Common myeloid progenitor, CD34-positive (primary cell): ENCODE measurements around the gene CCDC184.
A peak's percentile ranks its signal among the peaks of the same experiment; 100 is the strongest.

Experiments
- CTCF ChIA-PET: fragments of 350-600 bp; sonication (Branson Sonifier 250); formaldehyde crosslinking; loops from one replicate; lab custom pipeline; 2021; ENCODE audit warnings: antibody characterized with exemption; lab: Charles Lee
- POLR2A ChIA-PET: fragments of 350-600 bp; sonication (Branson Sonifier 250); formaldehyde crosslinking; loops from one replicate; lab custom pipeline; 2021; ENCODE audit warnings: antibody characterized with exemption; lab: Charles Lee
- DNase-seq, 3 donors: peaks; one replicate each; pipeline versions ENCODE4 v3.0.0 to v3.0.0-alpha.2; 2013
- H3K27ac ChIP-seq, 2 experiments: 1 replicate in 1 of 2; 2 replicates in 1 of 2; pipeline ENCODE4 v1.7.0; 2013; ENCODE audit warnings: inconsistent platforms in 2 of 2, low read length in 2 of 2, mild to moderate bottlenecking in 2 of 2, low read depth in 1 of 2, moderate library complexity in 1 of 2; ENCODE audit not compliant: severe bottlenecking in 2 of 2, insufficient read depth in 1 of 2, poor library complexity in 1 of 2
- H3K27me3 ChIP-seq, 5 experiments: replicated peaks in 2 of 5; 1 replicate in 3 of 5; 2 replicates in 2 of 5; pipeline versions ENCODE4 v1.6.1 to v1.7.0; 2013; ENCODE audit warnings: low read length in 4 of 5, mild to moderate bottlenecking in 2 of 5, moderate library complexity in 2 of 5, inconsistent platforms in 1 of 5; ENCODE audit not compliant: insufficient read depth in 5 of 5, control insufficient read depth in 4 of 5
- H3K36me3 ChIP-seq, 4 experiments: 1 replicate in 2 of 4; 2 replicates in 2 of 4; pipeline versions ENCODE4 v1.6.1 to v1.7.0; 2013; ENCODE audit warnings: low read length in 3 of 4, control low read depth in 1 of 4, mild to moderate bottlenecking in 1 of 4; ENCODE audit not compliant: control insufficient read depth in 4 of 4, insufficient read depth in 4 of 4
- H3K4me1 ChIP-seq, 4 experiments: 1 replicate in 3 of 4; 2 replicates in 1 of 4; pipeline versions ENCODE4 v1.6.1 to v1.7.1; 2013; ENCODE audit warnings: low read length in 3 of 4, mild to moderate bottlenecking in 3 of 4, control low read depth in 1 of 4, inconsistent platforms in 1 of 4, moderate library complexity in 1 of 4; ENCODE audit not compliant: control insufficient read depth in 4 of 4, insufficient read depth in 4 of 4; ENCODE audit errors: control extremely low read depth in 1 of 4
- H3K4me3 ChIP-seq, 7 experiments: 1 replicate in 4 of 7; 2 replicates in 3 of 7; pipeline versions ENCODE4 v1.5.1 to v1.7.0; 2013; ENCODE audit warnings: mild to moderate bottlenecking in 7 of 7, low read length in 6 of 7, moderate library complexity in 6 of 7, inconsistent platforms in 2 of 7, low read depth in 2 of 7, control low read depth in 1 of 7; ENCODE audit not compliant: insufficient read depth in 4 of 7, control insufficient read depth in 1 of 7; ENCODE audit errors: extremely low read depth in 1 of 7
- H3K9me3 ChIP-seq, 5 experiments: 1 replicate in 4 of 5; 2 replicates in 1 of 5; pipeline versions ENCODE4 v1.6.1 to v1.7.1; 2013; ENCODE audit warnings: low read length in 4 of 5, mild to moderate bottlenecking in 2 of 5, inconsistent platforms in 1 of 5, low read depth in 1 of 5, moderate library complexity in 1 of 5; ENCODE audit not compliant: control insufficient read depth in 4 of 5, insufficient read depth in 2 of 5; ENCODE audit errors: control extremely low read depth in 1 of 5
- WGBS: methylation state at CpG from one replicate; pipeline ENCODE4 v1.1.5; 2013; ENCODE audit not compliant: insufficient coverage; 5-methylcytosine and 5-hydroxymethylcytosine counted together

The CCDC184 gene

DNA sequence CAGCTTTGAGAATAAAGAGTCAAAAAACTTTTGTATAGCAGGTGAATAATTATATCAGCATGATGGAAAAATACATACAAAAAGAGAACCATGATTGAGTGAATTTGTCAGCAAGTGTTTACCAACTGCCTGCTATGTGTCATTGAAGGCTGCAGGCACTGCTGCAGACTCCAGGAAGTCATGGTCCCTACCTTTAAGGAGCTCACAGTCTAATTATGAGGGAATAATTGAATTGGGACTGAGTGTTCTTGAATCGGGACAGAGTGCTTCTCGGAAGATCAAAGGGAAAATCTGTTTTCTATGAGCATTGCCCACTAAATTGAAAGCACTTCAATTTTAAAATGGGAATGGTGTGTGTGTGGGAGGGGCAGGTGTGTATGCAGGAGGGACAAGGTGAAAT is 10.2 kb downstream of the CCDC184 start:
- ChIA-PET CTCF (interaction anchor here (0.6 to 1.3 kb wide), 4 partner anchors 9 to 451 kb away, joined by 3 read pairs; no protein-coding TSS in a partner anchor), POLR2A (no interaction called here)
- H3K4me1 ChIP-seq = peaks cover 0 to 13% (median 12%) of the 10 kb centered on the region in 4 experiments
- H3K36me3 ChIP-seq = no peaks in the 10 kb centered on the region
- DNase-seq = peak in 1 of 3 donors; percentile 37
- no peak overlapping the region for H3K4me3 ChIP-seq
- no peaks in the 10 kb centered on the region for H3K9me3 ChIP-seq
- 91% methylated on average over 2 of the region's 2 CpGs for WGBS
- H3K27me3 ChIP-seq = no peaks in the 10 kb centered on the region
- H3K27ac ChIP-seq = no peak overlapping the region

DNA sequence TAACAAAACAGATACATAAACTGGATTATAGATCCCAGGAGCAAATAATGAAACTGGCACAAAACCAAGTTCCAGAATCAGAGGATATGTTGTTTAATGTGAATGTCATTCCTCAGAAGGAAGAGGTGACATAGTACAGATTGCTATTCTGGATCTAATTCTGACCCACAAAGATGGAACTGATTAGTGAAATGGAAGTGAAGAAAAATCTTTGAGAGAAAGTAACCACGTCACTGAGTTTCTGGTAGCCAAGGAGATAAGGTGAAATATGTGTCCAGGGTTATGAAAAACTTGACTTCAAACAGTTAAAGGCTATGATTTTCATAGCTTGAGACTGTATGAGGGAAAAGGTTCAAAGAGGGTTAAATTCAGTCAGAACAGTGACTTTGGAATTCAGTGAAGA is 11.4 kb downstream of the CCDC184 start:
- H3K4me1 ChIP-seq = peaks cover 8 to 25% (median 23%) of the 10 kb centered on the region in 4 experiments
- no peak overlapping the region for H3K4me3 ChIP-seq
- no peak overlapping the region for H3K27ac ChIP-seq
- H3K36me3 ChIP-seq = no peaks in the 10 kb centered on the region
- no peak for DNase-seq
- no peaks in the 10 kb centered on the region for H3K9me3 ChIP-seq
- POLR2A ChIA-PET = no interaction called here
- WGBS = 75% methylated on average over 1 of the region's 1 CpG
- CTCF ChIA-PET = interaction anchor here (1.0 to 1.4 kb wide), 2 partner anchors 9 to 92 kb away, joined by 3 to 6 read pairs; no protein-coding TSS in a partner anchor
- no peaks in the 10 kb centered on the region for H3K27me3 ChIP-seq

DNA sequence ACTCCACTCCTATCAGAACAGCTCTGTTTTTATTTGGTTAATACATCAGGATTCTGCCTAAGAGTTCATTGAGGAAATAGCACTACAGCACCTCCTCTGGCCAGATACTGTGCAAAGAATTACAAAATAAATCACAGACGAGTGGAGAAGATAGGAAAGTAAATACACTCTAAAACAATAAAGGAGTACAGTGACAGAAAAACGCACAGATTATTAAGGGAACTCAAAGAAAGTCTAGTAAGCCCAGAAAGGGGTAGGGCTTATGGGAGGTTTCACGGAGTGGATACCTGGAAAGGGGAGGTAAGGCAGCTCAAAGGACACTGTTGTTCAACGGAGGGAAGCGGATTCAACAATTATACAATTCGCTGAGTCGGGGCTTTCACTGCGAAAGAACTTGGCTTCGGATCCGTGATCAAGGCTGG is 14.1 kb downstream of the CCDC184 start:
- Histone ChIP-seq H3K4me1 (peaks cover 9 to 35% (median 34%) of the 10 kb centered on the region in 4 experiments), H3K36me3 (no peaks in the 10 kb centered on the region), H3K27ac (peak overlapping the region in 1 of 2 experiments; percentile 98), H3K27me3 (no peaks in the 10 kb centered on the region), H3K4me3 (peak overlapping the region; percentile 77 to 99 (median 87)), H3K9me3 (peaks cover 0 to 6% (median 0%) of the 10 kb centered on the region in 5 experiments)
- CTCF ChIA-PET = interaction anchor here (0.8 to 2.8 kb wide), 5 partner anchors 10 to 45 kb away, joined by 3 to 37 read pairs (median 3); no protein-coding TSS in a partner anchor
- peak; percentile 50 to 70 (median 62) for DNase-seq
- POLR2A ChIA-PET = interaction anchor here (0.8 kb wide), 1 partner anchor 1114 kb away, joined by 3 read pairs; no protein-coding TSS in a partner anchor
- 0% methylated on average over 8 of the region's 10 CpGs for WGBS

DNA sequence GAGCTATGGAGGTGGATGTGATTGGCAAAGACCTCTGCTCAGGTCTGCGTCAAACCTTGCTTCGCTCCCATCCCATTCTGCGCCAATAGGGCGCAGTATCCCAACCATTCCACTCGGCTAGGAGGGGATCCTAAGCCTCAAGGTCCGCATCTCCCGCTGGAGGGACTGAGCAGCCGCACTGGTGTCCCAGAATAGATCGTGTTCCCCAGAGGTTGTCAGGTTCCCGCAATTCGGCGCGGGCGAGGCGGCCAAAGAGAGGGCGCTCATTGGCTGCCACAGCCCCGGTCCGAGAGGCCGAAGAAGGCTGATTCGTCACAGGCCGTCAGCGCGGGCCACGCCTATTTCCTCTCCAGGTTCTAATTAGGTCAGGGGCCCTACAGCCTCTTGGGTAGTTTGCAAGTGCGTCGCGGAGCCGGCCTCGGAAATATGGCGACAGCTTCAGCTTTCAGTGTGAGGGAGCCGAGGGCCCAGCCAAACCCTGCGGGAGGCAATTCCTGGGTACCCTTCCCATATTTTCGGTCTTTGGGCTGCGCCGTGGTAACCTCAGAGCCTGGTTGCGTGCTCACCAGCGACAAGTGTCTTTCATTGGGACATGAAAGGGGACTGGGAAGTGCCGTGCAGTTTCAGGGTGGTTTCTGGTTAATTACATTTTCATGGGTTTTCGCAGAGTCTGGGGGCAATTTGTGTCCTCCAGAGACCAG is 14.7 kb downstream of the CCDC184 start:
- peaks cover 9 to 35% (median 34%) of the 10 kb centered on the region in 4 experiments for H3K4me1 ChIP-seq
- H3K9me3 ChIP-seq = peaks cover 0 to 12% (median 5%) of the 10 kb centered on the region in 5 experiments
- no peaks in the 10 kb centered on the region for H3K27me3 ChIP-seq
- peaks cover 0 to 2% (median 0%) of the 10 kb centered on the region in 4 experiments for H3K36me3 ChIP-seq
- WGBS = under 1% methylated on average over 37 of the region's 39 CpGs
- ChIA-PET CTCF (interaction anchor here (1.4 to 2.8 kb wide), 4 partner anchors 11 to 41 kb away, joined by 3 to 37 read pairs (median 10); no protein-coding TSS in a partner anchor), POLR2A (interaction anchor here (0.8 to 0.9 kb wide), 2 partner anchors 14 to 1114 kb away, joined by 3 to 5 read pairs; no protein-coding TSS in a partner anchor)
- H3K4me3 ChIP-seq = peak overlapping the region; percentile 77 to 99 (median 87)
- peak overlapping the region; percentile 93 to 98 for H3K27ac ChIP-seq
- DNase-seq = peak; percentile 93 to 94 (median 94)

DNA sequence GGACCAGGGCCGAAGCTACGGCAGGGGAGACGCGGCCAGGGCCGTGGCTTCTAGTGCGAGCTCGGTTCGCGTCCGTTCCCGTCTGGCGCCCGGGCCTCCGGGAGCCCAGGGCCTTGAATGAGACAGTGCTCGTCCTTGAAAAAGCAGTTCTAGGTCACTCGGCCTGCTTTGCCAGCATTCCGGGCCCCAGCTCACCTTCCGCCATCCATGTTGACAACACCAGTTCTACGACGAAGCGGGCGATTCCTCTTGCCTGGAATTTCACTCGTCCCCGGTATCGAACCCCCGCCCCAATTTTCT is 15.2 kb downstream of the CCDC184 start:
- DNase-seq = no peak
- H3K27me3 ChIP-seq = no peaks in the 10 kb centered on the region
- peaks cover 9 to 35% (median 34%) of the 10 kb centered on the region in 4 experiments for H3K4me1 ChIP-seq
- peak overlapping the region; percentile 93 to 98 for H3K27ac ChIP-seq
- ChIA-PET CTCF (interaction anchor here (1.6 to 2.8 kb wide), 3 partner anchors 11 to 16 kb away, joined by 6 to 37 read pairs (median 15); no protein-coding TSS in a partner anchor), POLR2A (interaction anchor here (0.8 to 1.3 kb wide), 3 partner anchors 14 to 1113 kb away, joined by 3 to 5 read pairs (median 5); no protein-coding TSS in a partner anchor)
- WGBS = 6% methylated on average over 26 of the region's 26 CpGs
- H3K36me3 ChIP-seq = peaks cover 0 to 2% (median 0%) of the 10 kb centered on the region in 4 experiments
- peaks cover 0 to 17% (median 7%) of the 10 kb centered on the region in 5 experiments for H3K9me3 ChIP-seq
- H3K4me3 ChIP-seq = peak overlapping the region; percentile 77 to 99 (median 87)

DNA sequence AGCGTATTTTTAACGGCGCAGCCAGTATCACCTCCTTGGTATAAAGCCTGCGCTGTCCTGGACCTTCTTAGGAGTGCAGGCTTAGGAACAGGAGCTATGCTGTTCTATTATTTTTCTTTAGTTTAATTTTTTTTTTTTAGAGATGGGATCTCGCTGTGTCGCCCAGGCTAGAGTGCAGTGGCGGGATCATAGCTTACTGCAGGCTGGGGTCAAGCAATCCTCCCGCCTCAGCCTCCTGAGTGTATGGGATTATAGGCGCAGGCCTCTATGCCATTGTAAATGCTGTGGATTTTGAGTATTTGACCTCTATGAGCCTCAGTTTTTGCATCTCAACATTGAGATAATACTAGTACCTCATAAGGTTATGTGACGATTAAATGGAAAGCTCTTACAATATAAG is 15.5 kb downstream of the CCDC184 start:
- ChIA-PET POLR2A (interaction anchor here (0.9 to 1.3 kb wide), 2 partner anchors 14 kb away, joined by 5 read pairs; no protein-coding TSS in a partner anchor), CTCF (interaction anchor here (1.6 to 2.8 kb wide), 3 partner anchors 10 to 13 kb away, joined by 5 to 37 read pairs (median 15); no protein-coding TSS in a partner anchor)
- peaks cover 9 to 35% (median 34%) of the 10 kb centered on the region in 4 experiments for H3K4me1 ChIP-seq
- peak overlapping the region; percentile 93 to 98 for H3K27ac ChIP-seq
- H3K9me3 ChIP-seq = peaks cover 0 to 21% (median 7%) of the 10 kb centered on the region in 5 experiments
- peak overlapping the region; percentile 77 to 99 (median 87) for H3K4me3 ChIP-seq
- H3K27me3 ChIP-seq = no peaks in the 10 kb centered on the region
- 38% methylated on average over 4 of the region's 10 CpGs for WGBS
- no peak for DNase-seq
- peaks cover 0 to 2% (median 0%) of the 10 kb centered on the region in 4 experiments for H3K36me3 ChIP-seq
